Chondrocyte (in vitro differentiated cells): ENCODE results near the gene FAM131A. TPM values are rescaled to one million over a fixed set of nuclear protein-coding genes. Genes with fewer than 3 reads are reported as not detected.

Experiments used
- DNase-seq: peaks from one replicate; pipeline ENCODE4 v3.0.0; 2021; ENCODE audit warnings: mixed read lengths, low spot score
- H3K27ac Mint-ChIP-seq: one replicate; pipeline ENCODE4 v1.8.0; 2021; ENCODE audit warnings: mild to moderate bottlenecking, moderate library complexity, mixed read lengths; ENCODE audit not compliant: unreplicated experiment
- H3K27me3 Mint-ChIP-seq: 2 replicates; pipeline ENCODE4 v1.8.0; 2021; ENCODE audit warnings: low read depth, mixed read lengths
- H3K36me3 Mint-ChIP-seq: 2 replicates; pipeline ENCODE4 v1.8.0; 2021; ENCODE audit warnings: low read depth, mixed read lengths
- H3K4me1 Mint-ChIP-seq: 2 replicates; pipeline ENCODE4 v1.8.0; 2021; ENCODE audit warnings: low read depth, mild to moderate bottlenecking, mixed read lengths
- H3K4me3 Mint-ChIP-seq: one replicate; pipeline ENCODE4 v1.8.0; 2021; ENCODE audit warnings: mild to moderate bottlenecking, moderate library complexity, mixed read lengths; ENCODE audit not compliant: unreplicated experiment
- H3K9me3 Mint-ChIP-seq: 2 replicates; pipeline ENCODE4 v1.8.0; 2021; ENCODE audit warnings: low read depth, mixed read lengths
- CTCF ChIP-seq: fragments of 200-600 bp; sonication (generic); IDR thresholded peaks from 2 replicates; pipeline ENCODE4 v1.5.0; 2021; ENCODE audit warnings: antibody characterized with exemption, mild to moderate bottlenecking, moderate library complexity
- total RNA-seq: library from RNA; stranded (reverse); gene quantifications from 3 replicates; pipeline ENCODE4 v1.2.1, GENCODE V29; 2021

FAM131A gene
- total RNA-seq, 1 donor from 2014 or later = 13.4 TPM

- peaks cover 76% of the 10 kb centered on the region for H3K36me3 Mint-ChIP-seq
- H3K4me1 Mint-ChIP-seq = peaks cover 22% of the 10 kb centered on the region
- no peak for DNase-seq
- no peak overlapping the region for H3K4me3 Mint-ChIP-seq
- peak overlapping the region; percentile 42 for H3K27ac Mint-ChIP-seq
- H3K27me3 Mint-ChIP-seq = no peaks in the 10 kb centered on the region
- H3K9me3 Mint-ChIP-seq = no peaks in the 10 kb centered on the region
- TF ChIP-seq CTCF = no peak
Measured at GRCh38 chr3:184325269-184325668, 12.1 kb upstream of the FAM131A start.

GRCh38 chr3:184325715-184326369 is 11.6 kb upstream of the FAM131A start:
- Mint-ChIP-seq H3K36me3 (peaks cover 75% of the 10 kb centered on the region), H3K9me3 (no peaks in the 10 kb centered on the region), H3K4me1 (peaks cover 19% of the 10 kb centered on the region), H3K27ac (no peak overlapping the region), H3K27me3 (no peaks in the 10 kb centered on the region), H3K4me3 (no peak overlapping the region)
- DNase-seq = no peak
- TF ChIP-seq CTCF = no peak

GRCh38 chr3:184327171-184327570 is 10.2 kb upstream of the FAM131A start:
- peaks cover 26% of the 10 kb centered on the region for H3K4me1 Mint-ChIP-seq
- H3K27ac Mint-ChIP-seq = peak overlapping the region; percentile 70

GRCh38 chr3:184328516-184328915 is 8.9 kb upstream of the FAM131A start:
- no peak for TF ChIP-seq CTCF
- Mint-ChIP-seq H3K36me3 (peaks cover 78% of the 10 kb centered on the region), H3K4me3 (no peak overlapping the region), H3K27me3 (no peaks in the 10 kb centered on the region), H3K4me1 (peaks cover 36% of the 10 kb centered on the region), H3K27ac (no peak overlapping the region), H3K9me3 (no peaks in the 10 kb centered on the region)
- no peak for DNase-seq

More at GRCh38 chr3:184327171-184327570, 10.2 kb upstream of the FAM131A start:
- Mint-ChIP-seq H3K9me3 (no peaks in the 10 kb centered on the region), H3K27me3 (no peaks in the 10 kb centered on the region), H3K36me3 (peaks cover 76% of the 10 kb centered on the region), H3K4me3 (no peak overlapping the region)
- TF ChIP-seq CTCF = no peak
- no peak for DNase-seq

- TF ChIP-seq CTCF = no peak
- no peak for DNase-seq
- H3K27me3 Mint-ChIP-seq = no peaks in the 10 kb centered on the region
- H3K9me3 Mint-ChIP-seq = no peaks in the 10 kb centered on the region
- peak overlapping the region; percentile 97 for H3K27ac Mint-ChIP-seq
- peaks cover 54% of the 10 kb centered on the region for H3K36me3 Mint-ChIP-seq
- no peak overlapping the region for H3K4me3 Mint-ChIP-seq
- H3K4me1 Mint-ChIP-seq = peaks cover 61% of the 10 kb centered on the region
Measured at GRCh38 chr3:184332370-184333090, 4.9 kb upstream of the FAM131A start.
